Measurements from ENCODE around the gene ABCC4. TPM values are rescaled to one million over a fixed set of nuclear protein-coding genes. Genes with fewer than 3 reads are reported as not detected.

ABCC4 gene
- total and polyA plus RNA-seq, 4 donors, result 0.74 to 22.5 (median 2.0) TPM

DNA sequence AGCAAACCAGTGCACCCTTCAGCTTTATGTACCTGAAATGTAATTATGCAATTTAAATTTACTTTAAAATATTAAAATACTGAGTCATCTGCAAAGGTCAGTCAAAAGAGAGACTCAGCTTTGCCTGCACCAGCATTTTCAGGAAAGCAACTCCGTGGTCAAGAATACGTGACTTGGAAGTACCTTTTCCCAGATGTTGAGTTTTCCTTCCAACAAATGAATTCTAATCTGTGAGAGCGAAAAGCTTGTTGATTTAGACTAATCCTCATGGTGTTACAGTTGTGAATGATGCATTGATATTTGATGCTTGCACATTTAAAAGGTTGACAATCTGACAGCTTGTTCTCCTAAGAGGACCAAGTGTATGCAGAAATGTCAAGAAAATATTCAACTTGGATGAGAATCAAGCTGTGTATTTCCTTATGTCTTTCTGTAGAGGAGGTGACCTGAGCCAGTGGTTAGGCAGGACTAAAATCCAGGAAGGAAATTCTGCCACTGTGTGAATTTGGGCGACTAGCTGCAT is 270.4 kb downstream of the ABCC4 start:
- H3K4me1 ChIP-seq (ENCODE audit: control insufficient read depth in 4 of 4, insufficient read depth in 4 of 4, low read length in 3 of 4), result no peaks in the 10 kb centered on the region
- H3K36me3 ChIP-seq (ENCODE audit: control insufficient read depth in 4 of 4, insufficient read depth in 3 of 4, low read depth in 1 of 4, low read length in 3 of 4), result no peaks in the 10 kb centered on the region
- WGBS, result 92% methylated on average over 4 of the region's 4 CpGs
- TF ChIP-seq YY1 (IDR thresholded peaks at IDR 0.05), result no peak
- no peak for TF ChIP-seq GABPA (IDR thresholded peaks at IDR 0.05 in 1 of 2, conservative IDR thresholded peaks at IDR 0.05 in 1 of 2)
- TF ChIP-seq NR2F2 (IDR thresholded peaks at IDR 0.05), result no peak
- TF ChIP-seq, protein P1, sequence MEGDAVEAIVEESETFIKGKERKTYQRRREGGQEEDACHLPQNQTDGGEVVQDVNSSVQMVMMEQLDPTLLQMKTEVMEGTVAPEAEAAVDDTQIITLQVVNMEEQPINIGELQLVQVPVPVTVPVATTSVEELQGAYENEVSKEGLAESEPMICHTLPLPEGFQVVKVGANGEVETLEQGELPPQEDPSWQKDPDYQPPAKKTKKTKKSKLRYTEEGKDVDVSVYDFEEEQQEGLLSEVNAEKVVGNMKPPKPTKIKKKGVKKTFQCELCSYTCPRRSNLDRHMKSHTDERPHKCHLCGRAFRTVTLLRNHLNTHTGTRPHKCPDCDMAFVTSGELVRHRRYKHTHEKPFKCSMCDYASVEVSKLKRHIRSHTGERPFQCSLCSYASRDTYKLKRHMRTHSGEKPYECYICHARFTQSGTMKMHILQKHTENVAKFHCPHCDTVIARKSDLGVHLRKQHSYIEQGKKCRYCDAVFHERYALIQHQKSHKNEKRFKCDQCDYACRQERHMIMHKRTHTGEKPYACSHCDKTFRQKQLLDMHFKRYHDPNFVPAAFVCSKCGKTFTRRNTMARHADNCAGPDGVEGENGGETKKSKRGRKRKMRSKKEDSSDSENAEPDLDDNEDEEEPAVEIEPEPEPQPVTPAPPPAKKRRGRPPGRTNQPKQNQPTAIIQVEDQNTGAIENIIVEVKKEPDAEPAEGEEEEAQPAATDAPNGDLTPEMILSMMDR (IDR thresholded peaks at IDR 0.05; ENCODE audit: low read depth, low read length, missing input control), result no peak
- TF ChIP-seq EGR1 (IDR thresholded peaks at IDR 0.05; ENCODE audit: low read depth in 2 of 2), result no peak
- no peak for TF ChIP-seq RAD21 (IDR thresholded peaks at IDR 0.05)
- no peak overlapping the region for H3K27ac ChIP-seq (ENCODE audit: low read depth in 1 of 2, low read length in 2 of 2)
- no peaks in the 10 kb centered on the region for H3K9me3 ChIP-seq (ENCODE audit: control insufficient read depth in 4 of 4, low read length in 3 of 4)
- no peaks in the 10 kb centered on the region for H3K27me3 ChIP-seq (ENCODE audit: control insufficient read depth in 4 of 4, insufficient read depth in 4 of 4, low read length in 3 of 4)
- DNase-seq (ENCODE audit: low spot score), result no peak
- no peak overlapping the region for H3K9ac ChIP-seq (ENCODE audit: low read depth in 1 of 2, low read length in 2 of 2)
- H3K4me3 ChIP-seq (ENCODE audit: low read depth in 1 of 3, low read length in 3 of 3), result no peak overlapping the region

DNA sequence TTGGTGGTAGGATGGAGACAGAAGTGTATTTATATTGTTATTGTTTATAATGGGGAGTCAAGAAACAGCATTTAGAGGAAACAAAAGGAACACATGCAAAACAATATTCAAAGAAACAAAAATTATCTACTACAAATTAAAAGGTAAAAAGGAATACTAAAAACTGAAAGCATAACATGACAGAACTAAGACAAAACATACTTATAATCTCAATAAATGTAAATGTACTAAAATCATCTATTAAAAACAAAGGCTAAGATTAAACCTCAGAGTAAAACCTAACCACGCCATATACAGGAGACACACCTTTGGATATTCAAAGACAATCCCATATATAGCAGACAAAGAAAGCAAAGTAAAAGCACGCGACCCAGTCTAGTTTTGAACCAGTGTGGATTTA is 273.6 kb downstream of the ABCC4 start:
- no peak overlapping the region for H3K4me3 ChIP-seq (ENCODE audit: low read depth in 1 of 3, low read length in 3 of 3)
- no peak overlapping the region for H3K27ac ChIP-seq (ENCODE audit: low read depth in 1 of 2, low read length in 2 of 2)
- H3K9me3 ChIP-seq (ENCODE audit: control insufficient read depth in 4 of 4, low read length in 3 of 4), result no peaks in the 10 kb centered on the region
- no peaks in the 10 kb centered on the region for H3K4me1 ChIP-seq (ENCODE audit: control insufficient read depth in 4 of 4, insufficient read depth in 4 of 4, low read length in 3 of 4)
- 96% methylated on average over 3 of the region's 3 CpGs for WGBS
- no peaks in the 10 kb centered on the region for H3K27me3 ChIP-seq (ENCODE audit: control insufficient read depth in 4 of 4, insufficient read depth in 4 of 4, low read length in 3 of 4)
- H3K9ac ChIP-seq (ENCODE audit: low read depth in 1 of 2, low read length in 2 of 2), result no peak overlapping the region
- DNase-seq (ENCODE audit: low spot score), result no peak
- no peaks in the 10 kb centered on the region for H3K36me3 ChIP-seq (ENCODE audit: control insufficient read depth in 4 of 4, insufficient read depth in 3 of 4, low read depth in 1 of 4, low read length in 3 of 4)
- TF ChIP-seq RAD21 (IDR thresholded peaks at IDR 0.05), result no peak
- TF ChIP-seq, protein P2, sequence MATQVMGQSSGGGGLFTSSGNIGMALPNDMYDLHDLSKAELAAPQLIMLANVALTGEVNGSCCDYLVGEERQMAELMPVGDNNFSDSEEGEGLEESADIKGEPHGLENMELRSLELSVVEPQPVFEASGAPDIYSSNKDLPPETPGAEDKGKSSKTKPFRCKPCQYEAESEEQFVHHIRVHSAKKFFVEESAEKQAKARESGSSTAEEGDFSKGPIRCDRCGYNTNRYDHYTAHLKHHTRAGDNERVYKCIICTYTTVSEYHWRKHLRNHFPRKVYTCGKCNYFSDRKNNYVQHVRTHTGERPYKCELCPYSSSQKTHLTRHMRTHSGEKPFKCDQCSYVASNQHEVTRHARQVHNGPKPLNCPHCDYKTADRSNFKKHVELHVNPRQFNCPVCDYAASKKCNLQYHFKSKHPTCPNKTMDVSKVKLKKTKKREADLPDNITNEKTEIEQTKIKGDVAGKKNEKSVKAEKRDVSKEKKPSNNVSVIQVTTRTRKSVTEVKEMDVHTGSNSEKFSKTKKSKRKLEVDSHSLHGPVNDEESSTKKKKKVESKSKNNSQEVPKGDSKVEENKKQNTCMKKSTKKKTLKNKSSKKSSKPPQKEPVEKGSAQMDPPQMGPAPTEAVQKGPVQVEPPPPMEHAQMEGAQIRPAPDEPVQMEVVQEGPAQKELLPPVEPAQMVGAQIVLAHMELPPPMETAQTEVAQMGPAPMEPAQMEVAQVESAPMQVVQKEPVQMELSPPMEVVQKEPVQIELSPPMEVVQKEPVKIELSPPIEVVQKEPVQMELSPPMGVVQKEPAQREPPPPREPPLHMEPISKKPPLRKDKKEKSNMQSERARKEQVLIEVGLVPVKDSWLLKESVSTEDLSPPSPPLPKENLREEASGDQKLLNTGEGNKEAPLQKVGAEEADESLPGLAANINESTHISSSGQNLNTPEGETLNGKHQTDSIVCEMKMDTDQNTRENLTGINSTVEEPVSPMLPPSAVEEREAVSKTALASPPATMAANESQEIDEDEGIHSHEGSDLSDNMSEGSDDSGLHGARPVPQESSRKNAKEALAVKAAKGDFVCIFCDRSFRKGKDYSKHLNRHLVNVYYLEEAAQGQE (IDR thresholded peaks at IDR 0.05), result no peak
- TF ChIP-seq, protein P3, sequence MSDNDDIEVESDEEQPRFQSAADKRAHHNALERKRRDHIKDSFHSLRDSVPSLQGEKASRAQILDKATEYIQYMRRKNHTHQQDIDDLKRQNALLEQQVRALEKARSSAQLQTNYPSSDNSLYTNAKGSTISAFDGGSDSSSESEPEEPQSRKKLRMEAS (IDR thresholded peaks at IDR 0.05), result no peak
- TF ChIP-seq, protein P1 (IDR thresholded peaks at IDR 0.05; ENCODE audit: low read depth, low read length, missing input control), result no peak
- TF ChIP-seq, protein P4, sequence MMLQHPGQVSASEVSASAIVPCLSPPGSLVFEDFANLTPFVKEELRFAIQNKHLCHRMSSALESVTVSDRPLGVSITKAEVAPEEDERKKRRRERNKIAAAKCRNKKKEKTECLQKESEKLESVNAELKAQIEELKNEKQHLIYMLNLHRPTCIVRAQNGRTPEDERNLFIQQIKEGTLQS (IDR thresholded peaks at IDR 0.05), result no peak
- no peak for TF ChIP-seq YY1 (IDR thresholded peaks at IDR 0.05)
- no peak for TF ChIP-seq HNF4G (IDR thresholded peaks at IDR 0.05)
